Left lobe of liver (tissue), 2 donors: ENCODE data around the gene PRKCD. TPM values are rescaled to one million over a fixed set of nuclear protein-coding genes. Genes with fewer than 3 reads are reported as not detected.
"Not testable (repeated sequence)": the region's sequence is repeated elsewhere in the genome, so short reads cannot be mapped to it uniquely, and the experiment has no call there.

Experiments used
- ATAC-seq: fragments of 200-7000 bp; cut with Tn5 transposase; one replicate; pipeline ENCODE4 v1.9.1; 2020; ENCODE audit warnings: mild to moderate bottlenecking, moderate library complexity
- DNase-seq: peaks from one replicate; pipeline ENCODE4 v3.0.0-alpha.2; 2020; ENCODE audit warnings: low spot score
- total RNA-seq: library from RNA; stranded (reverse); gene quantifications from one replicate; pipeline ENCODE4 v1.2.1, GENCODE V29; 2021
- donor health status: DM: no; HTN: no; CAD: no; lungs with moderate emphysema.
- donor health status: DM: no; HTN: yes; CAD: no.

PRKCD gene
- total RNA-seq, 1 donor from 2014 or later: 4.6 TPM

DNA sequence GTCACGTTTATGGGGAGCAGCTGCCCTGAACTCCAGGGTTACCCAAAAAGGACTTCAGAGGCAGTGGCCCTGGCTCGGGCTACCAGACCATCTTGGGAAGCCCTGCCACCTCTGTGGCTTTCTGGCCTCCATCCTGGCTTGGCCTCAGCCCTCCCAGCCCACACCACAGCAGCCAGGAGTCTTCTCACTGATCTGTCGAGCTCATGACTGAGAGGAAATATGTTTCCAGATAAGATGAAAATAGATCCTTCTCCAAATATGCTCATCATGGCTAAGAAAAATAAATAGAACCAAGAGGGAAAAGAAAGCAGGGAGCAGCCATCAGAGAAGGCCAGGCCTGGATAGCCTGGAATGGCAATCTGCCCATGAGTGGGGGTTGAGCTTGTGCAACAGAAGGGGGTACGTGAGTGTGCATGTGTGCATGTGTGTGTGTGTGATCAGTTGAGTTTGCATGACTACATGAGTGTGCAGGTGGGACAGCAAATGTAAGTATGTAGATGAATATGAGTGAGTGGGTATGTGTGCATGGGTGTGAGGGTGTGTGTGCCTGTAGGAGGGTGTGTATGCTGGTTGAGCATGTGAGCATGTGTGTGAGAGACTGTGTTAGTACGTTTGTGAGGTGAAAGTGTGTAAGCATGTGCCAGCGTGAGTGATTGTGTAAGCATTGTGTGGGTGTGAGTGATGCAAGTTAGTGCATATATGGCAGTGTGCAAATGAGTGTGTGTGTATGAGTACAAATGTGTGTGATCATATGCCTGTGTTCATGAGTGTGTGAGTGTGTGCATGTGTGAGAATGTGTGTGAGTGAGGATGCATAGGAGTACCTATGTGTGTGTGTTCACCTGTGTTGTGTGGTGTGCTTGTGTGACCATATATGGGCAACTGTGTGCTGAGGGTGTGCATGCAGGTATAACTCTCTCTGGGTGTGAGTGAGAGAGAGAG is 20.8 kb upstream of the PRKCD start:
- ATAC-seq (no peak), DNase-seq (no peak)

DNA sequence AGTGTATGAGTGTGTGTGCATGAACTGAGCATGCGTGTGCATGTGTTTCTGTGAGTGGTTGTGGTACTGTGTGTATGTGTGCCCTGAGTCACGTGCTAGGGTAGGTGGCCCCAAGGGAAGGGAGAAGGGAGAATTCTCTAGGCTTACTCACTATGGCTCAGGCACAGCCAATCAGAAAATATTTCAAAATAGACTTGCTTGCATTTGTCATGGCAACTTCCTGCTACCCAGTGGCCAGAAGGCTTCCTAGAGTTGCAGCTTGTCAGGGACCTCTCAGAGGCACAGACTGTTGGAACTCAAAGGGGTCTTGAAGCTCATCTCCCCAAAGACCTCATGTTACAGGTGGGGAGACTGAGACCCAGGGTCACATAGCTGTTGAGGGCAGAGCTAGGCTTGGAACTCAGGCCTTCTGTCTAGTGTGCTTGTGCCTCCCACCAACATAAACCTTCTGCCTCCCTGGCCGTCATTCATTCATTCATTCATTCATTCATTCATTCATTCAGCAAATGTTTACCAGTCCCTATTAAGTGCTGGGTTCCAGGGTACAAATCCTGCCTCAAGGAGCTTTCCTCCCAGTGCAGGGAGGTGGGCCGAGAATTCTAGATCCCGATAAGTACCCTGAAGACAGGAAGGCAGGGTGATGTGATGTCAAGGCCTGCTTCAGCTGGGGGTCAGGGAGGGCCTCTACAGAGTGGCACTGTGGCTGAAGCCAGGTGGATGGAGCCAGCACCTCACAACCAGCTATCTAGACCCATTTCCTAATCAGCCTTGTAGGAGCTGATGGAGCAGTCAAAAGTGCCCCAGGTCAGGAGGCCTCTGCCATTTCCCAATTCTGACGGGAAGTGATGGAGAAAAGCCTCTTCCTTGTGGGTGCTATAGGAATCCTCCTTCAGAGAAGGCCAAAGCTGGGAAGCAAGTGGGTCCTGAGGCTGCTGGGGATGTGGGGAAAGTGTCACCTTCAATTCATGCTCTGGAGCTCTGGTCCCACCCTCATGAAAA is 19.9 kb upstream of the PRKCD start:
- ATAC-seq (peak; percentile 12), DNase-seq (no peak)

DNA sequence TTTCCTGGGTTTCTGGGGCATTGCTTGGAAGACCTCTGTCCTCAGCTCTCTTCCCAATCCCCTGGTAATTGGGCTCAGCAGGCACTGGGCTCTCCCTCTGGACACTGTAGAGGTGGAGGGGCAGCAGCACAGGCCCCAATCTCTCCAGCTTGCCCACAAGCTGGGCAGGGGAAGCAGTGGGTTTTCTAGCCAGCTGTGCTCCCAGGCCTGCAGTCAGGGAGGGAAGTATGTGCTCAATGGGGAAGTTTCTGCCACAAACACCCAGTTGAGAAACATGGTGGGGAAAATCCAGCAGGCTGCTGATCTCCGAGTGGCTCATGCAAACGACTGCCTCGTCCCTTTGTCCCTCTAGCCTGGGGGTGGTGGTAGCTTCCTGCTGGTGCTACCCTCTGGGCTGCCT is 18.0 kb upstream of the PRKCD start:
- ATAC-seq: peak; percentile 8
- no peak for DNase-seq

DNA sequence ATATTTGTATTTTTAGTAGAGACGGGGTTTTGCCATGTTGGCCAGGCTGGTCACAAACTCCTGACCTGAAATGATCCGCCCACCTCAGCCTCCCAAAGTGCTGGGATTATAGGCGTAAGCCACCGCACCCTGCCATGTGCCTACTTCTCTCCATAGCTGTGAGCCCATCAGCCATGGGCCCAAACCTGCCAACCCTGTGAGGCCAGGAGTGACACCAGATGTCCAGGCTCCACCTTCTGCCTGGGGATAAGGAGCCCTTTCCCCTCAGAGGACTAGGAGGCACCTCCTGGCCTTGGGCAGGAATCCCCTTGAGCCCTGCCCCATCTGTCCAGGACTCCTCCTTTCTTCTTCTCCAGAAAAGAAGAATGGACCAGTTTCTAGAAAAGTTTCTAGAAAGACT is 16.6 kb upstream of the PRKCD start:
- ATAC-seq (no peak), DNase-seq (no peak)

DNA sequence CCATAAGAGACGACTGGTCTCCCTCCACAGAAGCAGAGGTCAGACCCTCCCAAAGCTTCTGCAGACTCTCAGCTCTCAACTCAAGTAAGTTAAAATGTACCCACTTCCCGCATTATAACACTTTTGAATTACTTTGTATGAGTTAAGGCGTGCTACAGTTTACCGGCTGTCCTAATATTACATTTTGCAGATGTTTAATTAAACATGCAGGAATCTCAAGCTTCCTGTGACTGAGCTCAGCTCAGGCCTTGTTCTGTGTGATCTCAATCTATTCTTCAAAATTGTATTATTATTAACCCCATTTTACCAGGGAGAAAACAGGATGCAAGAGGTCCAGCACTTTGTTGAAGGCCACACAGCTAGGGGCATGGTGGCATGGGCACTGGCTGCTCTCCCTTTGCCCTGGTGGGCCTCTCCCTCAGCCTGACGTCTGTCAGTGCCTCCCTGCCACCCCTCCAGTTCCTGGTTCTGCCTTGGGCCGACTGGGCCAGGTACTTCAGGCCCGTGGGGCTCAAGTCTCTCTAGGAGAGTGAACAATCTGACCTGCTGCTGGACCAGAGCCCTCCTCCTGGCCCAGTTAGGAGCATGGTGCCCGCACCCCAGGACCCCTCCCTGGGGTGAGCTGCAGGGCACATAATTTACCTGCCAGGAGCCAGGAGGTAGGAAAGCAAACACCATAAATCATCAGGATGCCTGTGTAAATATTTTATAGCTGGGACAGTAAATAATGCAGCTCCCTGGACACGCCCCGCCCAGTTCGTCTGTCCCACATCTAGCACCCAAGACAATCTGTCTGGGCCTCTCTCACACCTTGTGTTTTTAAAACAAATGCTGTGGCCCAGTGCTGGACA is 15.9 kb upstream of the PRKCD start:
- ATAC-seq (no peak), DNase-seq (no peak)

- ATAC-seq (no peak), DNase-seq (no peak)
Measured at GRCh38 chr3:53145713-53146080, 15.3 kb upstream of the PRKCD start.

DNA sequence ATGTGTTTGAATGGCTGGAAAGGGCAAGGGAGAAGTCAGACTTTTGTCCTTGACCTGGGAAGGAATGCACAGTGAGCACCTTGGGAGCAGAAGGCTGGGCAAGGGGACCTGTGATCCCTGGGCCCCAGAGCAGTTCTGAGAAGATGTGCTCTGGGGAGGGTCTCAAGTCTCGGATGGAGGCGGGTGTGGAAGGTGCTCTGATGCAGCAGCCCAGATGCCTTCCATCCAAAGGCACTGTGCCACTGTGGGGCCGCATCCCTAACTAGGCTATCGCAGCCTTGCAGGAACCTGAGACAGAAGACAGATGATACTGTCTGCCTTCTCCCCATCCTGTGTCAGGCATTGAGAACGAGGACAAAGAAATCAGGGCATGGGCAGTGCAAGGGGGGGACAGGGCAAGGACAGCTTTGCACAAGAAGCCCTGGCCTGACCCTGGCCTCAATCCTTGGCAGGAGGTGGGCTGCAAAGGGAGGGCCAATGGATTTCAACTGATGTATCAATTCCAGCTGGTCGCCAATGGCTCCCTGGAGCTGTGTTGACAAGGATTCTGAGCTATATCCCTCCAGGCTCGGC is 14.6 kb upstream of the PRKCD start:
- ATAC-seq: no peak
- DNase-seq: no peak

GRCh38 chr3:53147151-53147902 is 13.7 kb upstream of the PRKCD start:
- DNase-seq (no peak), ATAC-seq (no peak)

GRCh38 chr3:53147903-53148400 is 13.1 kb upstream of the PRKCD start:
- DNase-seq (no peak), ATAC-seq (no peak)

- no peak for ATAC-seq
- no peak for DNase-seq
Measured at GRCh38 chr3:53149006-53149690, 11.9 kb upstream of the PRKCD start.

- ATAC-seq: no peak
- DNase-seq: no peak
Measured at GRCh38 chr3:53149699-53150098, 11.3 kb upstream of the PRKCD start.

DNA sequence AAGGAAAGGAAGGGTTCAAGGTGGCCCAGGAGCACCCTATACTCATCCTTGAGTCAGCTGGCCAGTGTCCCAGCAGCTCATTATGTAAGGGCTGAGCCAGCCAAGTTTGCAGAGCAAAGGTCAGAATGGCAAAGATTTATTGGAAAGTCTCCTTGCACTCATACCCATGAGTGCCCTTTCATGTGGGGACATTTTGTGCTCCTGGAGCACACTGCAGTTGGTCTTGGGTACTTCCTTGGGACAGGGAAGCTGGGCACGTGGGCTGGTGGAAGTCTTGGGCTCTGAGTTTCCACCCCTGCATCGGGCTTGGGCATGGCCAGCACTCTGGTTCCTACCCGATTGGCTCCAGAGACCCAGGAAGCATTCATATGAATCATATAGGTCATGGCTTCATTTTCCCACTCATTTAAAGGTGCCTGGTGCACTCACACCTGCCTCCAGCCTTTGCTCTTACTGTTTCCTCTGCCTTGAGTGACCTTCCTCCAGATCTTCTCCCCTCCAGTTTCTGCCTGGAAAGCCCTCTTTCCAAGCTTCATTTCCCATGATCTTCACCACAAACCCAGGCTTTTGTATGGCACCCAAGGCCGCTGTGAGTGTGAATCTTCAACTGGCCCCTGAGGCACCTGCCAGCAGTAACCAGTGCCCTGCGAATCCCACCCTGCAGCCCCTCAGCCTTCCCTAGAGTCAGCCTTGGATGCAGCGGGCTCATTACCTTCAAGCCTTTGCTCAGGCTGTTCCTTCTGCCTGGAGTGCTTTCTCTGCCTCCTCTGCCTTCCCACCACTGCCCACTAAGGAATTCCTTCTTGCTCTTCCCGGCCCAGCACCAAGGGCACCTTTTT is 10.5 kb upstream of the PRKCD start:
- peak; percentile 82 for ATAC-seq
- DNase-seq: peak; percentile 87

- ATAC-seq: peak; percentile 5
- DNase-seq: not testable (repeated sequence)
Measured at GRCh38 chr3:53151086-53151438, 9.9 kb upstream of the PRKCD start.

DNA sequence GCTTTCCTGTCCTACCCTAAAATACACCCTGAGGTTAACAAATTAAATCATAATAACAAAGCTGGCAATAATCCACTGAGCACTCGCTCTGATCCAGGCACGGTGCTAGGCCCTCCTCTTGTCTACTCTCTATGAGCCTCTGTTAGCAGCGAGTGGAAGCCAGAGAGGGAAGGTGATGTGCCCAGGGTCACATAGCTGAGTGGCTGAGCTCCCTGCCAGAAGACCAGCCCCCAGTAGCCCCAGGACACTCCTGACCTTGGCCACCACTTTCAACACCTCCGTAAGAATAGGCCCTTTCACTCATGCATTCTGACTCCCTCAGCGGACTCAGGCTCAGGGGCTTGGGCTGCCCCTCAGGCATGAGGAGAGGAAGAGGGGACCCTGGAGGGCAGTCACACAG is 9.5 kb upstream of the PRKCD start:
- no peak for DNase-seq
- no peak for ATAC-seq

DNA sequence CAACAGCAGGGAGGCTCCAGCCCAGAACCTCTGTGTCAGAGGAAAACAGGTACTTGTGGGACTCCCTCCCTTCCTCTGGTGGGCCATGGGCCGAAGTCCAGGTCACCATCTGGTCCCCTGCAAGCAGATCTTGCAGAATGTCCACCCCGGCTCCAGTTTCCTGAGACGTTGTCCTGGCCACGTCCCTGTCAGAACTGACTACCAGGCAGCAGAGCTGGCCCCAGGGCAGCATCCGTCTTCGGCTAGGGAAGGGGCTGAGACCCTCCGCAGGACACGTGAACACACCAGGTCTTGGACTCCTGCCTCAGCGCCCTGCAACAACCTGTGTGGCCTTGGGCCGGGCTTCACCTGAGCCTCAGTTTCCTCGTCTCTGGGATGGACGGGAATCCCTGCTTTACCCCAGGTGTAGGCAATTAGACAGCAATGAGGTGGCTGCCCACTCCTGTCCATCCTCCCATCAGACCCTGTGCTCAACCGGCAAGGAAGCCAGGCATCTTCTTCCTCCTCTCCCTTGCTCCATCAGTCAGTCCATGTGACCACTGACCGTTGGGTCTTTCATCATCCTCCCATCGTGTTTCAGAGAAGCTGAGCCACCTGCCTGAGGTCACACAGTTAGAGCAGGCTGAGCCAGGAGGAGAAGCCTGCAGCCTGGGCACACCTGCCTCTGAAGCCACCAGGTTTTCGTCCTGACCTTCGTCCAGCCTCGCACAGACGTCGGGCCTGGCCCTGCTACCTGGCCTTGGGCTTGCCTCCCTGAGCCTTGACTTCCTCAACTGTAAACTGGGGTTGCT is 8.9 kb upstream of the PRKCD start:
- ATAC-seq: no peak

GRCh38 chr3:53153264-53153823 is 7.7 kb upstream of the PRKCD start:
- ATAC-seq (no peak), DNase-seq (no peak)

More for the DNA sequence above, 8.9 kb upstream of the PRKCD start:
- DNase-seq: no peak

DNA sequence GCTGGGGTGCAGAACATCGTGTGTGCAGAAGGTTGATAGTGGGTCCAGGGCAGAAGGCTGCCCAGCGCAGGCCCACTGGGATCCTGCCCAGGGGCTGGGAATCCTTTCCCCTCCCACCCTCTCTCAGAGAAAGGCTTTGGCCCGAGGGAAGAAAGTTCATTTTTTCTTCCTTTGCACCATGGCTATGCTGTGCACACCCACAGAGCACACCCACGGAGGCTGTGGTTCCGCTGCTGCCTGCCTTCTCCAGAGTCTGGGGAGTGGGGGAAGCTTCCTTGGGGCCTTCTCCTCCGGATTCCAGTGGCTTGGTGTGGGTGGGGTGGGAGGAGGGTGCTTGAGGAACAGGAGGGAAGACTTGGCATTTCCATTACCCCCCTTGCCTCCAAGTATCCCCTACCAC is 7.0 kb upstream of the PRKCD start:
- ATAC-seq (no peak), DNase-seq (no peak)
